HG03520 (cell line): ENCODE results near the gene SLC34A1.
"Not testable (repeated sequence)": the region's sequence is repeated elsewhere in the genome, so short reads cannot be mapped to it uniquely, and the experiment has no call there.

Experiments used
- ATAC-seq: cut with Tn5 transposase; IDR thresholded peaks from one replicate; pipeline ENCODE4 v1.9.1; 2021; ENCODE audit warnings: mild to moderate bottlenecking, moderate library complexity; ENCODE audit not compliant: unreplicated experiment

SLC34A1 gene

GRCh38 chr5:177405312-177405711 lies 21.1 kb downstream of the SLC34A1 start:
- no peak for ATAC-seq

- ATAC-seq: no peak
Observed at GRCh38 chr5:177405805-177406204, 21.6 kb downstream of the SLC34A1 start.

GRCh38 chr5:177409043-177409801 lies 25.0 kb downstream of the SLC34A1 start, which contains the start of gene F12:
F12 (minus strand) TSS chr5:177409564; CDS start chr5:177409527, 37 bp downstream.
- no peak for ATAC-seq

- no peak for ATAC-seq
Observed at GRCh38 chr5:177410575-177410974, 26.3 kb downstream of the SLC34A1 start.

- peak; percentile 73 for ATAC-seq
Observed at GRCh38 chr5:177412603-177413233, 28.5 kb downstream of the SLC34A1 start.

- no peak for ATAC-seq
Observed at GRCh38 chr5:177414481-177414880, 30.2 kb downstream of the SLC34A1 start.

- ATAC-seq: not testable (repeated sequence)
Observed at GRCh38 chr5:177417081-177417480, 32.8 kb downstream of the SLC34A1 start.

- no peak for ATAC-seq
Observed at GRCh38 chr5:177419046-177419445, 34.8 kb downstream of the SLC34A1 start.

GRCh38 chr5:177420472-177420871 lies 36.2 kb downstream of the SLC34A1 start:
- not testable (repeated sequence) for ATAC-seq

GRCh38 chr5:177421062-177421798 lies 37.0 kb downstream of the SLC34A1 start:
- ATAC-seq: no peak

- no peak for ATAC-seq
Observed at GRCh38 chr5:177423671-177424070, 39.4 kb downstream of the SLC34A1 start.

GRCh38 chr5:177425196-177425800 lies 41.1 kb downstream of the SLC34A1 start:
- no peak for ATAC-seq

GRCh38 chr5:177425801-177426565 lies 41.7 kb downstream of the SLC34A1 start:
- peak; percentile 68 for ATAC-seq

- peak; percentile 9 for ATAC-seq
Observed at GRCh38 chr5:177426566-177427210, 42.5 kb downstream of the SLC34A1 start, which contains the start of gene GRK6. GRK6 (plus strand) TSS chr5:177426676; CDS start chr5:177426846, 170 bp downstream.

GRCh38 chr5:177427211-177427822 lies 43.1 kb downstream of the SLC34A1 start:
- no peak for ATAC-seq

GRCh38 chr5:177427919-177428573 lies 43.8 kb downstream of the SLC34A1 start:
- no peak for ATAC-seq

GRCh38 chr5:177428574-177429217 lies 44.5 kb downstream of the SLC34A1 start:
- no peak for ATAC-seq

- ATAC-seq: no peak
Observed at GRCh38 chr5:177429248-177430040, 45.2 kb downstream of the SLC34A1 start.
